ENCODE data around the gene IQCM.

The IQCM gene

DNA sequence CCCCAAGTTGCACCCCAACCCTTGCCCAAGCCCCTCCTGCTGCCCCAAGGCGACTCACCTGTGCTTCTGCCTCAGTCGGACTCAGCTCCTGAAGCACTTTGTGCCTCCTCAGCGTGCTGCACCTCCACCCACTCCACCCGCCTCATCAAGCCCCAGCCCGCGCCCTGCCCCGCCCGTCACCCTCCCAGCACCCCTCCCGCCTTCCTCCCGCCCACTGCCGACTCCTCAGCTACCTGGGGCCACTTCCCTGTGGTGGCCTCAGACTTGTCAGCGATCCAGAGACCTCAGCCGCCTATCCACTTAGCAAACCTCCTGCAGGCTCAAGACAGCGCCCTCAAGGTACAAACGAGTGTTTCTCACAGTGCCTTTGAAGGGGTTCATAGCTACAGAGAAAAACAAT, 19.6 kb upstream of the IQCM start:
- DNase-seq (ENCODE audit: extremely low spot score): no peak
- CTCF ChIA-PET: no interaction called here
- TF ChIP-seq NFRKB (IDR thresholded peaks at IDR 0.05): no peak
- no peak for TF ChIP-seq CTBP1 (IDR thresholded peaks at IDR 0.05; ENCODE audit: borderline replicate concordance)
- TF ChIP-seq SP1 (IDR thresholded peaks at IDR 0.05): no peak
- no peak for TF ChIP-seq LEF1 (IDR thresholded peaks at IDR 0.05; ENCODE audit: borderline replicate concordance)
- no peak for TF ChIP-seq L3MBTL2 (conservative IDR thresholded peaks at IDR 0.05)
- no peak for TF ChIP-seq ELF4 (IDR thresholded peaks at IDR 0.05)
- no peak for TF ChIP-seq FOXM1 (IDR thresholded peaks at IDR 0.05; ENCODE audit: borderline replicate concordance)
- TF ChIP-seq, protein P1, sequence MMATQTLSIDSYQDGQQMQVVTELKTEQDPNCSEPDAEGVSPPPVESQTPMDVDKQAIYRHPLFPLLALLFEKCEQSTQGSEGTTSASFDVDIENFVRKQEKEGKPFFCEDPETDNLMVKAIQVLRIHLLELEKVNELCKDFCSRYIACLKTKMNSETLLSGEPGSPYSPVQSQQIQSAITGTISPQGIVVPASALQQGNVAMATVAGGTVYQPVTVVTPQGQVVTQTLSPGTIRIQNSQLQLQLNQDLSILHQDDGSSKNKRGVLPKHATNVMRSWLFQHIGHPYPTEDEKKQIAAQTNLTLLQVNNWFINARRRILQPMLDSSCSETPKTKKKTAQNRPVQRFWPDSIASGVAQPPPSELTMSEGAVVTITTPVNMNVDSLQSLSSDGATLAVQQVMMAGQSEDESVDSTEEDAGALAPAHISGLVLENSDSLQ (IDR thresholded peaks at IDR 0.05): no peak
- TF ChIP-seq FOXK2 (IDR thresholded peaks at IDR 0.05): no peak
- no peak for TF ChIP-seq SUZ12 (IDR thresholded peaks at IDR 0.05)
- no peak for TF ChIP-seq ZNF384 (IDR thresholded peaks at IDR 0.05)
- no peak for TF ChIP-seq BHLHE40 (IDR thresholded peaks at IDR 0.05; ENCODE audit: borderline replicate concordance)
- TF ChIP-seq ARNT (IDR thresholded peaks at IDR 0.05): no peak
- TF ChIP-seq HDGF (IDR thresholded peaks at IDR 0.05; ENCODE audit: borderline replicate concordance): no peak
- TF ChIP-seq TARDBP (IDR thresholded peaks at IDR 0.05): no peak
- TF ChIP-seq FOXA1 (IDR thresholded peaks at IDR 0.05): no peak
- POLR2A ChIA-PET: no interaction called here

DNA sequence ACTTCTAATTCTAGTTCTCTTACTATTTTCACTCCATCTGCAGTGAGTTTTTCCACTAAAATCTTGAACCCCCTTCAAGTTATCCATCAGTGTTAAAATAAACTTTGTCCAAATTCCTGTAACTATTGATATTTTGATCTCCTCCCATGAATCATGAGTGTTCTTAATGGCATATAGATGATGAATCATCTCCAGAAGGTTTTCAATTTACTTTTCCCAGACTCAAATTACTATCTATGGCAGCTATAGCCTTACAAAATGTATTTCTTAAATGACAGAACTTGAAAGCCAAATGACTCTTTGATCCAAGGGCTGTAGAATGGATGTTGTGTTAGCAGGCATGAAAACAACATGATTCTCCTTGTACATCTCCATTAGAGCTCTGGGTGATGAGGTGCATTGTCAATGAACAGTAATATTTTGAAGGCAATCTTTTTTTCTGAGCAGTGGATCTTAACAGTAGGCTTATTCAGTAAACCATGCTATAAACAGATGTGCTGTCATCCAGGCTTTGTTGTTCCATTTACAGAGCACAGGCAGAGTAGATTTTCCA, 16.1 kb upstream of the IQCM start:
- ChIA-PET POLR2A (no interaction called here), CTCF (no interaction called here)
- no peak for DNase-seq (ENCODE audit: extremely low spot score)
- TF ChIP-seq ELF4 (IDR thresholded peaks at IDR 0.05) (no peak), SUZ12 (IDR thresholded peaks at IDR 0.05) (no peak), SP1 (IDR thresholded peaks at IDR 0.05) (no peak), FOXK2 (IDR thresholded peaks at IDR 0.05) (no peak), HDGF (IDR thresholded peaks at IDR 0.05; ENCODE audit: borderline replicate concordance) (no peak), NFRKB (IDR thresholded peaks at IDR 0.05) (no peak), FOXM1 (IDR thresholded peaks at IDR 0.05; ENCODE audit: borderline replicate concordance) (no peak), LEF1 (IDR thresholded peaks at IDR 0.05; ENCODE audit: borderline replicate concordance) (no peak), ARNT (IDR thresholded peaks at IDR 0.05) (no peak), BHLHE40 (IDR thresholded peaks at IDR 0.05; ENCODE audit: borderline replicate concordance) (no peak), TARDBP (IDR thresholded peaks at IDR 0.05) (no peak)
- TF ChIP-seq, protein P1 (IDR thresholded peaks at IDR 0.05): no peak

DNA sequence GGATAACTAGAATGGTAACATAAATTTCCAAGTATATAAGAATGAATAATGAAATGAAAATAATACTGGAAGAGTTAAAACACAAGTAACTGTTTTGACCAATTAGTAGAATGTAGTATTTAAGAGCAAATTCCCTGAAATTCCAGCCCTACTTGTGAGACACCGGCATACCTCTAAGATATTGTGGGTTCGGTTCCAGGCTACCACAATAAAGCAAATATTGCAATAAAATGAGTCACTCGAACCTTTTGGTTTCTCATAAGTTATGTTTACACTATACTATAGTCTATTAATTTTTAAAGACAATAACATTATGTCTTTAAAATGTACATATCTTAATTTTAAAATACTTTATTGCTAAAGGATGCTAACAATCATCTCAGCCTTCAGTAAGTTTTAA, 15.2 kb upstream of the IQCM start:
- DNase-seq (ENCODE audit: extremely low spot score): no peak
- CTCF ChIA-PET: no interaction called here
- no peak for TF ChIP-seq SUZ12 (IDR thresholded peaks at IDR 0.05)
- no peak for TF ChIP-seq FOXA1 (IDR thresholded peaks at IDR 0.05)
- TF ChIP-seq ARNT (IDR thresholded peaks at IDR 0.05): no peak
- no peak for TF ChIP-seq CTBP1 (IDR thresholded peaks at IDR 0.05; ENCODE audit: borderline replicate concordance)
- no peak for TF ChIP-seq FOXK2 (IDR thresholded peaks at IDR 0.05)
- TF ChIP-seq L3MBTL2 (conservative IDR thresholded peaks at IDR 0.05): no peak
- no peak for TF ChIP-seq ZNF384 (IDR thresholded peaks at IDR 0.05)
- TF ChIP-seq, protein P1 (IDR thresholded peaks at IDR 0.05): no peak
- TF ChIP-seq HDGF (IDR thresholded peaks at IDR 0.05; ENCODE audit: borderline replicate concordance): no peak
- TF ChIP-seq TARDBP (IDR thresholded peaks at IDR 0.05): no peak
- POLR2A ChIA-PET: no interaction called here

DNA sequence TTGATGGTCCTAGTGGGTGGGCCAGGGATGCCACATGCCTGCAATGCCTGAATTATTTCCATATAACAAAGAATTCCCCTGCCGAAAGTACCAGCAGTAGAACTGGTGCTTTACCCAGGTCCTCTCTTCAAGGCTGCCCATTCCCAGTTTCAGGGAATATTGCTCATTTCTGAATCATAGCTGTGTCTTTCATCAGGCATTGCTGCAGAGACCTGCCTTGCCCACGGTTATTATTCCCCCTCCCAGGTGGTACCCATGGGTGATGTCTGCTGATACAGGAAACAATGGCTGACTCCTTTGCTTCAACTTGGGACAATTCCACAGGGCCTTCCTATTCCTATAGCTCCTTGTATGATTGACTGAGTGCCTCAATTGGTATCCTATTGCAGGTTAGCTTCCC, 9.7 kb upstream of the IQCM start:
- DNase-seq (ENCODE audit: extremely low spot score): no peak
- TF ChIP-seq TARDBP (IDR thresholded peaks at IDR 0.05) (no peak), ELF4 (IDR thresholded peaks at IDR 0.05) (no peak), FOXM1 (IDR thresholded peaks at IDR 0.05; ENCODE audit: borderline replicate concordance) (no peak), L3MBTL2 (conservative IDR thresholded peaks at IDR 0.05) (no peak), ZNF384 (IDR thresholded peaks at IDR 0.05) (no peak), SUZ12 (IDR thresholded peaks at IDR 0.05) (no peak), ARNT (IDR thresholded peaks at IDR 0.05) (no peak), NFRKB (IDR thresholded peaks at IDR 0.05) (no peak), LEF1 (IDR thresholded peaks at IDR 0.05; ENCODE audit: borderline replicate concordance) (no peak), BHLHE40 (IDR thresholded peaks at IDR 0.05; ENCODE audit: borderline replicate concordance) (no peak), CTBP1 (IDR thresholded peaks at IDR 0.05; ENCODE audit: borderline replicate concordance) (no peak), FOXA1 (IDR thresholded peaks at IDR 0.05) (no peak), HDGF (IDR thresholded peaks at IDR 0.05; ENCODE audit: borderline replicate concordance) (no peak)
- ChIA-PET POLR2A (no interaction called here), CTCF (no interaction called here)

DNA sequence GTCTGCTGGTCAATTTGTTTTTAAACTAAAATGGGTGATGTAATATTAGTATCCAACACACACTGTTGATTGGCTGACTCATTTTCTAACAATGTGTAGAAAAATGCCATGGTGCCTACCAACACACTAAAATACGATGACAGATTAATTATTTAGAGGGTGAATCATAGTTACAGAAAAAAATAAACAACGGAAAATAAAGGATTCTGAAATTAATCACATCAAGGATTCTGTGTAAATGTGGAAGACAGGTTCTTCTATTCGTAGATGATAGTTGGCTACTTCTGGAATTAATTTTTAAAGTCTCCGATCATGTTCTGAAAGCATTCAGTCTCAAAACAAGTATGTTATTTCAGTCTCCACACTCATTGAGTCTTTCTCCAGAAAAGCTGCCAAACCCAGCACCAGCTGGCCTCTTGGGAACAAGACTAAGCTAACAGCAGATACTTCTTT, 8.2 kb upstream of the IQCM start:
- no peak for DNase-seq (ENCODE audit: extremely low spot score)
- ChIA-PET CTCF (no interaction called here), POLR2A (no interaction called here)
- TF ChIP-seq L3MBTL2 (conservative IDR thresholded peaks at IDR 0.05) (no peak), ZNF384 (IDR thresholded peaks at IDR 0.05) (no peak), FOXM1 (IDR thresholded peaks at IDR 0.05; ENCODE audit: borderline replicate concordance) (no peak), BHLHE40 (IDR thresholded peaks at IDR 0.05; ENCODE audit: borderline replicate concordance) (no peak), FOXK2 (IDR thresholded peaks at IDR 0.05) (no peak), FOXA1 (IDR thresholded peaks at IDR 0.05) (no peak), ARNT (IDR thresholded peaks at IDR 0.05) (no peak), HDGF (IDR thresholded peaks at IDR 0.05; ENCODE audit: borderline replicate concordance) (no peak), LEF1 (IDR thresholded peaks at IDR 0.05; ENCODE audit: borderline replicate concordance) (no peak)
- TF ChIP-seq, protein P1 (IDR thresholded peaks at IDR 0.05): no peak
